Raji (cell line): ENCODE measurements around the gene MRPS26.

Experiments used
- POLR2A ChIP-seq: IDR thresholded peaks from 2 replicates; pipeline ENCODE4 v1.6.1; 2011; ENCODE audit warnings: low read depth, low read length, control low read depth; ENCODE audit not compliant: insufficient read depth

MRPS26 gene

GRCh38 chr20:3068075-3068474, 22.2 kb downstream of the MRPS26 start:
- no peak for TF ChIP-seq POLR2A

GRCh38 chr20:3068986-3069900, 23.4 kb downstream of the MRPS26 start:
- TF ChIP-seq POLR2A: no peak

- TF ChIP-seq POLR2A: no peak
Observed at GRCh38 chr20:3070725-3071124, 24.9 kb downstream of the MRPS26 start.

GRCh38 chr20:3071266-3071609, 25.4 kb downstream of the MRPS26 start:
- TF ChIP-seq POLR2A: no peak

GRCh38 chr20:3071610-3072529, 26.0 kb downstream of the MRPS26 start, which contains the start of gene OXT:
Gene OXT (plus strand): TSS chr20:3071620. CDS start chr20:3071656, 36 bp downstream.
- TF ChIP-seq POLR2A: no peak

- TF ChIP-seq POLR2A: no peak
Observed at GRCh38 chr20:3072530-3073250, 26.8 kb downstream of the MRPS26 start.

GRCh38 chr20:3074812-3075211, 29.0 kb downstream of the MRPS26 start:
- no peak for TF ChIP-seq POLR2A

GRCh38 chr20:3077618-3078134, 31.8 kb downstream of the MRPS26 start:
- TF ChIP-seq POLR2A: no peak

GRCh38 chr20:3080939-3081388, 35.1 kb downstream of the MRPS26 start:
- no peak for TF ChIP-seq POLR2A

GRCh38 chr20:3081641-3082040, 35.8 kb downstream of the MRPS26 start:
- TF ChIP-seq POLR2A: no peak

GRCh38 chr20:3082306-3082951, 36.6 kb downstream of the MRPS26 start:
- TF ChIP-seq POLR2A: no peak

- TF ChIP-seq POLR2A: no peak
Observed at GRCh38 chr20:3082955-3083952, 37.4 kb downstream of the MRPS26 start.
